ENCODE results near the gene JPH2.
"Not testable (repeated sequence)": the region's sequence is repeated elsewhere in the genome, so short reads cannot be mapped to it uniquely, and the experiment has no call there.

Gene JPH2

GRCh38 chr20:44153636-44154043 is 33.3 kb downstream of the JPH2 start:
- DNase-seq: no peak

- DNase-seq: no peak
These were observed 35.2 kb downstream of the JPH2 start for GRCh38 chr20:44151621-44152416.

GRCh38 chr20:44146272-44146671 is 40.7 kb downstream of the JPH2 start:
- no peak for DNase-seq

- no peak for DNase-seq
These were observed 41.7 kb downstream of the JPH2 start for GRCh38 chr20:44145131-44145775.

- DNase-seq: no peak
These were observed 43.1 kb downstream of the JPH2 start for GRCh38 chr20:44143936-44144335.

GRCh38 chr20:44142413-44142812 is 44.6 kb downstream of the JPH2 start:
- DNase-seq: no peak

- DNase-seq: no peak
These were observed 45.1 kb downstream of the JPH2 start for GRCh38 chr20:44141873-44142272.

GRCh38 chr20:44138867-44139266 is 48.1 kb downstream of the JPH2 start:
- no peak for DNase-seq

- DNase-seq: no peak
These were observed 49.7 kb downstream of the JPH2 start for GRCh38 chr20:44137266-44137801.

- DNase-seq: no peak
These were observed 50.3 kb downstream of the JPH2 start for GRCh38 chr20:44136579-44137265.

- DNase-seq: no peak
These were observed 51.4 kb downstream of the JPH2 start for GRCh38 chr20:44135417-44136204.

- DNase-seq: no peak
These were observed 52.0 kb downstream of the JPH2 start for GRCh38 chr20:44135012-44135412.

- no peak for DNase-seq
These were observed 53.6 kb downstream of the JPH2 start for GRCh38 chr20:44133424-44133823.

- no peak for DNase-seq
These were observed 55.3 kb downstream of the JPH2 start for GRCh38 chr20:44131704-44132103.

- DNase-seq: no peak
These were observed 56.9 kb downstream of the JPH2 start for GRCh38 chr20:44129911-44130718.

GRCh38 chr20:44129300-44129699 is 57.7 kb downstream of the JPH2 start:
- DNase-seq: not testable (repeated sequence)

GRCh38 chr20:44126445-44126844 is 60.5 kb downstream of the JPH2 start:
- DNase-seq: no peak

- DNase-seq: no peak
These were observed 61.5 kb downstream of the JPH2 start for GRCh38 chr20:44125332-44126127.

GRCh38 chr20:44123874-44124535 is 63.0 kb downstream of the JPH2 start:
- no peak for DNase-seq

GRCh38 chr20:44123251-44123650 is 63.7 kb downstream of the JPH2 start:
- no peak for DNase-seq
